ENCODE results near the gene NPEPL1.
A peak's percentile ranks its signal among the peaks of the same experiment; 100 is the strongest.

Gene NPEPL1

GRCh38 chr20:58688414-58688813 lies 4.2 kb upstream of the NPEPL1 start:
- no peak for DNase-seq

- no peak for DNase-seq
These were observed 3.8 kb upstream of the NPEPL1 start for GRCh38 chr20:58688840-58689239.

GRCh38 chr20:58690396-58691135 lies 2.0 kb upstream of the NPEPL1 start:
- no peak for DNase-seq

- DNase-seq: peak; percentile 17 to 22
These were observed 624 bp upstream of the NPEPL1 start for GRCh38 chr20:58691773-58692578.

- peak; percentile 26 to 27 for DNase-seq
These were observed 816 bp downstream of the NPEPL1 start for GRCh38 chr20:58693226-58694006.

GRCh38 chr20:58694241-58695083 lies 1.9 kb downstream of the NPEPL1 start:
- DNase-seq: no peak

GRCh38 chr20:58695084-58695722 lies 2.6 kb downstream of the NPEPL1 start:
- DNase-seq: no peak

GRCh38 chr20:58695895-58696375 lies 3.3 kb downstream of the NPEPL1 start:
- no peak for DNase-seq

GRCh38 chr20:58696411-58696961 lies 3.9 kb downstream of the NPEPL1 start:
- DNase-seq: no peak

GRCh38 chr20:58697201-58697866 lies 4.7 kb downstream of the NPEPL1 start:
- no peak for DNase-seq

- no peak for DNase-seq
These were observed 5.5 kb downstream of the NPEPL1 start for GRCh38 chr20:58697867-58698703.

GRCh38 chr20:58698741-58699622 lies 6.4 kb downstream of the NPEPL1 start:
- DNase-seq: no peak

GRCh38 chr20:58699623-58700107 lies 7.1 kb downstream of the NPEPL1 start:
- DNase-seq: no peak

GRCh38 chr20:58700121-58700821 lies 7.7 kb downstream of the NPEPL1 start:
- peak; percentile 26 to 28 for DNase-seq

GRCh38 chr20:58700823-58701222 lies 8.2 kb downstream of the NPEPL1 start:
- no peak for DNase-seq

- DNase-seq: no peak
These were observed 9.0 kb downstream of the NPEPL1 start for GRCh38 chr20:58701431-58702160.

- no peak for DNase-seq
These were observed 9.5 kb downstream of the NPEPL1 start for GRCh38 chr20:58702161-58702510.

All from activated CD4-positive, alpha-beta T cell treated with anti-CD3 and anti-CD28 coated beads, Interleukin-2, amount 50 U/mL, for 48 hours (primary cell).